Stimulated activated CD4-positive, alpha-beta T cell treated with anti-CD3 and anti-CD28 coated beads, Interleukin-2, amount 100 ng/mL, for 24 hours (primary cell): ENCODE results near the gene MGST3.
"Not testable (repeated sequence)": the region's sequence is repeated elsewhere in the genome, so short reads cannot be mapped to it uniquely, and the experiment has no call there.

Experiments used
- DNase-seq, 2 donors: peaks; one replicate each; pipeline ENCODE4 v3.0.0-alpha.2; 2020

The MGST3 gene

DNA sequence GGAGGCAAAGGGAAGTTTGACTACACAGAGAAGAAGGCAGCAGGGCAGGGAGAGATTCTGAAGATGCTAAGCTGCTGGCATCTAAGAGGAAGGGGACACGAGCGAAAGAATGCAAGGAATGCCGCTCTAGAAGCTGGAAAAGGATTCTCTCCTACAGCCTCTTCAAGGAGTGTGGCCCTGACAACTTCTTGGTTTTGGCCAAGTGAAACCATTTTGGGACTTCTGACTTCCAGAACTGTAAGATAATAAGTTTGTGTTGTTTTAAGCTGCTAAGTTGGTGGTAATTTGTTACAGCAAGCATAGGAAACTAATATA is 28.5 kb downstream of the MGST3 start:
- no peak for DNase-seq

DNA sequence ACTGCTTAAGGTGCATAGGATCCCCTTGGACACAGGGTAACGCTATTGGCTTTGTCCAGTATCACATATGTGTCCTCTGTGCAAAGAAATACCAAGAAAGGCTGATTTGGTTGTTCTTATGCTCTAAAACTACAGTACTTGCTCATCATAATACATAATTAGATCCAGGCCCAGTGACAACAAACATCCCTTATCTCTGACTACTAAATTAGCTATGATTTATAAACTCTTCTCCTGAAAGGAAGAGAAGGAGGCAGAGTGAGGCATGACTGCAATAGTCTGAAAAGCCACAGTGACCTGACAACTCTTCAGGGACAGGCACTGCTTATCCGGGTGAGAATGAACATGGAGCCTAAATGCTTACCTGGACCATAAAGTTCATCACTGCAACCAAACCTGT is 30.7 kb downstream of the MGST3 start:
- DNase-seq, result no peak

DNA sequence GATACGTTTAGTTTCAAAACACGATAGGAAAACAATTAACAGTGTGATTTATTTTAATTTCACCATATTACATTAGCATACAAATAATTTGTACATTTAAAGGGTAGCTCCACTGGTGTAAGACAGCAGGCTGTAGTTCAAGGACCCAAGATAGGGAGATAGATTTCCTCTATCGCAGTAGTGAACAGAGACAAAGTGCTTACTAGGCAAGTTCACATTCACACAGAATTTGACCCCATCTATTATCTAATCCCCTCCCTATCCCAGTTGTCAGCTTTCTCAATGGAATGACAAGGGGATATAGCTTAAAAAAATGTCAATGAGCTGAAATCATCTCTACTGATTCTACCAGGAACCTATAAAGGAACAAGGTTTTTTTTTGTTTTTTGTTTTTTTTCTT is 31.2 kb downstream of the MGST3 start:
- no peak for DNase-seq

DNA sequence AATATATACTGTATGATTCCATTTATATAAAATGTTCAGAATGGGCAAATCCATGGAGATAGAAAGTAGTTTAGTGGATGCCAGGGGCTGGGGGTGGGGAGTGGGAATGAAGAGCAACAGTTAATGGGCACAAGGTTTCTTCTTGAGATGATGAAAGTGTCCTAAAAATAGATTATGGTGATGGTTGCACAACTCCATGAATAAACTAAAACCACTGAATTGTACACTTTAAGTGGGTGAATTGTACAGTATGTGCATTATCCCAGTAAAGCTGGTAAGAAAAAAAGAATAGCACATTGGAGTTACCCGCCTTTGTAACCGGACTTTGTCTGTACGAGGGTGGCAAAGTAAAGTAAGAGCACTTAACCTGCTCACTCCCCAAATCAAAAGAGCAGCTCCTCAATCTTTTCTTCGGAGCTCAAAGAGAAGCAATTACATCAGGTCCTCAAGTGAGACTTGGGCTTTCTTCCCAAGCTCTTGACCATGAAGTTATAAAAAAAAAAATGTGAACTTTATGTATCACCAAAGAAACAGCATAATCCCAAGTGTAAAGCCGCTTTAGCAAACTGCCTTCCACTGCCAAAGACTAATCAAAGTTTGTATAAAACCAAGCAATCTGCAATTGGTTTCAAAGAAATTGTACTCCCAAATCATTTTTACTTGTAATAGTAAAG is 35.3 kb downstream of the MGST3 start:
- no peak for DNase-seq

DNA sequence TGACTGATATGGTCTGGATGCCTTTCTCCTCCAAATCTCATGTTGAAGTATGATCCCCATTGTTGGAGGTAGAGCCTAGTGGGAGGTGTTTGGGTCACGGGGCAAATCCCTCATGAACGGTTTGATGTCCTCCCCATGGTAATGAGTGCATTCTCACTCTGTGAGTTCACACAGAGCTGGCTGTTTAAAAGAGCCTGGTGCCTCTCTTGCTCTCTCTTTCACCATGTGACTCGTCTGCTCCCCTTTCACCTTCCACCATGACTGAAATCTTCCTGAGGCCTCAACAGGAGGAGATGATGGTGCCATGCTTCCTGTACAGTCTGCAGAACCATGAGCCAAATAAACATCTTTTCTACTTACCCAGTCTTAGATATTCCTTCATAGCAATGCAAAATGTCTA is 37.1 kb downstream of the MGST3 start:
- no peak for DNase-seq

DNA sequence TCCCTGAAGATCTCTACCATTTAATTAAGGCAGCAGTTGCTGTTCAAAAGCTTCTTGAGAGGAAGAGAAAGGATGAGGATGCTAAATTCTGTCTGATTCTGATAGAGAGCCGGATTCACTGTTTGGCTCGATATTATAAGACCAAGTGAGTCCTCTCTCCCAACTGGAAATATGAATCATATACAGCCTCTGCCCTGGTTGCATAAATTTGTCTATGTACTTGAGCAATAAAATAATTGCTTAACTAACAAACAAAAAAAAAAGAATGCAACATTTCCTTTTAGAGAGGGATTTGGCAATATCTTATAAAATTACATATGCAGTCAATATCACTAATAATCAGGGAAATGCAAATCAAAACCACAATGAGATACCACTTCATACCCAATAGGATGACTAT is 40.5 kb downstream of the MGST3 start:
- DNase-seq, result no peak

DNA sequence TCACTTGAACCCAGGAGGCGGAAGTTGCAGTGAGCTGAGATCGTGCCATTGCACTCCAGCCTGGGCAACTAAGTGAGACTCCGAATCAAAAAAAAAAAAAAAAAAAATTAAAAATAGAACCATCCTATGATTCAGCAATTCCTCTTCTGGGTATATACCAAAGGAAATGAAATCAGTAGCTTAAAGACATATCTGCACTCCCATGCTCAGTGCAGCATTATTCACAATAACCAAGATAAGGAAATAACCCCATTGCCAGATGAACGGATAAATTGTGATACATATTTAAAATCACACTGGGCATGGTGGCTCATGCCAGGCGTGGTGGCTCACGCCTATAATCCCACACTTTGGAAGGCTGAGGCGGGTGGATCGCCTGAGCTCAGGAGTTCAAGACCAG is 43.6 kb downstream of the MGST3 start:
- DNase-seq, result no peak

DNA sequence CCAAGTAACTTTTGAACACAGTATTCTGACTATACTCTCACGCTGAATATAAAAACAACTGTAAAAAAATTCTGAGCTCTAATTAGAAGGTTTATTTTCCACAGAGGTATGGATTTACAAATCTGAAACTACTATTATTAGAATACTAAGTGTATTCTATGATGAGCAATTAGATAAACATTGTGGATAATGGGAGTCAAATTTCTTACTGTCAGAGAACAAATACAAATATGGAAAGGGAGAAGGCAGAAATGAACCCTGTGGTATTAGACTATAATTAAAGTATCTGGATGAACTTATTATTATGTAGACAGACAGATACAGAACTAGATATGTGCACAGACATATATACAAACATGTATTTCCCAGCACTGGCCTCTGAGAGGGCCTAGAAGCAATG is 44.8 kb downstream of the MGST3 start:
- DNase-seq, result no peak

DNA sequence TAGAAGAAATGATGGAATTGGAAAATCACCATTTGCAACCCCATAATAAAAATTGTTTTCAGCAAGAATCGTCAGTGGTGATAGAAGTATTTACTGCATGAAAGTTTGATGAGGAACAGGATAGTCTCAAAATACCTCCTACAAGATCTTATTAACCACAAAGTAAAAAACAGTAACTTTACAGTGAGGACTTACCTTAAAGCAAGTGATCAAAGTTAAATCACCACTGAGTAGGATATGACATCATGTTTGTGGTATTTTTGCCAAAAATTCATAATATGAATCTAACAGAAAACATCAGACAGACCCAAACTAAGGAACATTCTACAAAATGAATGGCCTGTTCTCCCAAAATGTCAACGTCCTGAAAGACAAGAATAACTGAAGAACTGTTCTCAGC is 47.5 kb downstream of the MGST3 start:
- no peak for DNase-seq

DNA sequence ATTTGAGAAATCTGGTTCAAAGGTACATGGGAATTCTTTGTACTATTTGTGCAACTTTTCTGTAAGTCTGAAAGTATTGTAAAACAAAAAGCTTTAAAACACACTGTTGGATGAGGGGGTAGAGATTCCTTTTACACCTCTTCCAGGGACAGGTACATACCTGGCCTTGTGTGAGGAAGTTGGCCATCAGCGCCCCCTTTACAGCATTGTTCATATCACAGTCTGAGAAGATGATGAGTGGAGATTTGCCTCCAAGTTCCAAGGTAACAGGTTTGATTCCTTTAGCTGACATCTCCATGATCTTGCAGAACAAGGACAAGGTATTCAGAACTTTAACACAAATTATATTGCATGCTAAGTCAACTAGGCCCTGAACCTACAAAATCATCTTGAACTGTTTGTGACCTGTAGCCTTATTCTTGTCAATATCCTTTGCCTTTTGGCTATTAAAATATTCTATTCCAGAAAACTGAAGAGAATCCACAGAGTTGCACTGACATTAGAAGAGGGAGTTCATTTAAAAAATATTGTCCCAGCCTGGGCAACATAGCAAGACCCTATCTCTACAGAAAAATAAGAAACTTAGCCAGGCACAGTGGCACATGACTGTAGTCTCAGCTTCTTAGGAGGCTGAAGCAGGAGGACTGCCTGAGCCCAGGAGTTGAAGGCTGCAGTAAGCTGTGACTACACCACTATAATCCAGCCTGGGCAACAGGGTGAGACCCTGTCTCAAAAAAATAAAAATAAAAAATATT is 48.4 kb downstream of the MGST3 start:
- DNase-seq, result no peak

DNA sequence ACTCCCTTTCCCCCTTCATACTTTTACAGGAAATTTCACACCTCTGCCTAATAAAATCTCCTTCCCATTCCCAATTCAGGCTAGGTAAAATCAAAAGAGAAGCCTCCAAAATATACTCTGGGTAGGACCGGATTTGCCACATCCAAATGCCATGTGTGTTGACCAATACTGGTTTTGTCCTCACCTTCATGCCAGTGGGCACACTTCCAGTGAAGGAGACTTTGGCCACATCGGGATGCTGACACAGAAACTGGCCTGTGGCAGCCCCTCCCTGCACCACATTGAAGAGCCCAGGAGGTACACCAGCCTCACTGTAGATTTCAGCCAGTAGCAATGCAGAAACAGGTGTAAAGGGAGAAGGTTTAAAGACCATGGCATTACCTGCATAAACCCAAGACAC is 49.3 kb downstream of the MGST3 start:
- no peak for DNase-seq

DNA sequence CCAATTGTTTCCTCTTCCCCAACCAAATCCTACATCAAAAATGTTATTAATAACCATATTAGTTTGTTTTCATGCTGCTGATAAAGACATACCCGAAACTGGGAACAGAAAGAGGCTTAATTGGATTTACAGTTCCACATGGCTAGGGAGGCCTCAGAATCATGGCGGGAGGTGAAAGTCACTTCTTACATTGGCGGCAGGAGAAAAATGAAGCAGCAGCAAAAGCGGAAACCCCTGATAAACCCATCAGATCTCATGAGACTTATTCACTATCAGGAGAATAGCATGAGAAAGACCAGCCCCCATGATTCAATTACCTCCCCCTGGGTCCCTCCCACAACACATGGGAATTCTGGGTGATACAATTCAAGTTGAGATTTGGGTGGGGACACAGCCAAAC is 49.7 kb downstream of the MGST3 start:
- DNase-seq, result not testable (repeated sequence)

DNA sequence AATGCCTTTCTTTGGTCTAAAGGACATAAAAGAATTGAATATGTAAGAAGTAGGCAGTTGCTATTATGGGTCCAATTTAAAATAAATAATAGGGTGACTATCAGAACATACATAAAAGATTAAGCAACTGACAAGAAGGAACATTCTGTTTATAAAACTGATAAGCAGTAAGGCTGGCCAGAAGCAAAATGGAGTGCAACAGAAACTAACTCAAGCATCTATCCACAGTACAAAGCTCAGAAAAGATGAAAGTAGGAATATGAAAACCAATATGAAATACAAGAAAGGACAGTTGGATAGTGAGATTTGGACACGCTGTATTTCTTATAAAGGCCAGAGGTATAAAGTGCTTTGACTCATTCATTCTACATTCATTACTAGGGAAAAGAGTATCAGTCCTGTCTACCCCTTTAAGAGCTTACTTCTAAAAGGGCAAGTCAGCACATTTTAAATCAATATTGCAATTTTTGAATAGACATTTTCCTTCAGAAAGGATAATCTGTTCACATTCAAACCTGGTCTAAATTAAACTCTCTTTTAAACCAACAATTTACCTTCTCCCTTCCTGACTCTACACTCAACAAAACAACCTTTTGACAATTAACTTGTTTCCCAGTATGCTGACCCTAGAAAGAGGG is 52.9 kb downstream of the MGST3 start:
- no peak for DNase-seq

DNA sequence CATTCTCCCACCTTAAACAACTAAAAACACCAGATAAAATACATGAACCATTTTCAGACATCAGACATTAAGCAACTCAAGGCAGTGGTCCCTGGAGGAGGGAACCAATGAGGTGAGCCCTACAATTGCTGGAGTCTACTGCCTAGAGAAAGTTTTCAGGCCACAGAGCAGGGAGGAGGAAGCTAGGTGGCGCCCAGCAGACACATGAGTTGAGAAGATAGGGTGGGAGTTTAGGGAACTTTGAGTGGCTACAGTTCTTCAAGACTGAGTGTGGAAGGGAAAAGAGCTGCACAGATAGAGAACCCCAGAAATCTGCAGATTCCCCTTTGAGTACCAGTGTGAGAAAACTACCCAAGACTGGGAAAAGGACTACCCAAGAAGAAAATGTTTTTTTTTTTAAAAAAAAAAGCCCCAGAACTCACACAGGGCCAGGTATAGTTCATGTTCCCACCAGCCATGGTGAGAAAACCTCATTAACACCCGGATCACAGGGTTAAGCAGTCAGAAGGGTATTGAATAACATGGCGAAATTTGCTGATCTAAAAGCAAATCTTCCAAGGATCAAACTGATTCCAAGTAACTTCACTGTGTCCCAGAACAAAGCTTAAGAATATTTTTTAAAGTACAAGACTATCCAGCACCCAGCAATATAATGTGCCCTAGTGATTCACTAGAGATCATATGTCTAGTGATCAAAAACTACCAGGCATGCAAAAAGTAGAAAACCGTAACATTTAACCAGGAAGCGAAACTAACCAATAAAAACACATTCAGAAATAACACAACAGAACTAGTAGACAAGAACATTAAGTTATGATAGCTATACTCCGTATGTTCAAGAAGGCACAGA is 55.3 kb downstream of the MGST3 start:
- no peak for DNase-seq

DNA sequence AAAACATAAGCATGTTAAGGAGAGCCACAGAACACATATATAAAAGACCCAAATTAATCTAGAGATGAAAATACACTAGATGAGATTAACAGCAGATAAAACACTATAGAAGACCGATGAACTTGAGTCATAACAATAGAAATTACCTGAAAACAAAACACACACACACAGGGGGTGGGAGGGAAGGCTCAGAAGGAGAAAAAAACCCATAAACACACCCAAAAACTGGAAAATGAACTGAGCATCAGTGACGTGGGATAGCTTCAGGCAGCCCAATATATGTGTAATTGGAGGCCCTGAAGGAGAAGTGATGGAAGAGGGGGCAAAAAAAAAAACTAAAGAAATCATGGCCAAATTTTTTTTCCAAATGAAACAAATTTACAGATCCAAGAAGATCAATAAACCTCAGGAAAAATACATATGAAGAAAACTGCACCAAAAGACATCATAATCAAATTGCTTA is 56.0 kb downstream of the MGST3 start:
- no peak for DNase-seq

DNA sequence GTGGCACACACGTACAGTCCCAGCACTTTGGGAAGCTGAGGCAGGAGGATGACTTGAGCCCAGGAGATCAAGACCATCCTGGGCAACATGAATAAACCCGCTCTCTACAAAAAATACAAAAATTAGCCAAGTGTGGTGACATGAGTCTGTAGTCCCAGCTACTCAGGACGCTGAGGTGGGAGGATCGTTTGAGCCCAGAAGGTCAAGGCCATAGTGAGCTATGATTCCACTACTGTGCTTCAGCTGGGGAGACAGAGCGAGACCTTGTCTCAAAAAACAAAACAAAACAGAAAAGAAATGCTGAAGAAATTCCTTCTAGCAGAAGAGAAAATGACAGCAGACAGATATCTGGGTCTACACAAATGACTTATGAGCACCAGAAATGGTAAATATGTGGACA is 57.0 kb downstream of the MGST3 start:
- DNase-seq, result no peak

DNA sequence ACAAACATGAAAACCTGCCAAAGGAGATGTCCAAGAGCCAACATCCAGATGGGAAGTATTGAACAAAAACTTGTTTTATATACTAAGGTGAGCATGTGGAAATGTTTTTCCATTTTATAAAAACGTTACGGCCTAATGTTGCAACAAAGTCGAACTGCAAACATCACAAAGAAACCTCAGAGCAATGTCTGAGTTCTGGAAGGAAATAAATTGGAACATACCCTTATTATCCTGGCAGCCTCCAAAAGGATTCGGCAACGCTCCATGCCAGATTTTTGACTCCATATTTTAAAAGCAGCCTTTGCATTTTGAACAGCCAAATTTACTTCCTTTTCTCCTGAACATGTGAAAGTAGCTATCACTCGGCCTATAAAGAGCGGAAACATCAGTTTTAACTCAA is 64.0 kb downstream of the MGST3 start:
- no peak for DNase-seq

DNA sequence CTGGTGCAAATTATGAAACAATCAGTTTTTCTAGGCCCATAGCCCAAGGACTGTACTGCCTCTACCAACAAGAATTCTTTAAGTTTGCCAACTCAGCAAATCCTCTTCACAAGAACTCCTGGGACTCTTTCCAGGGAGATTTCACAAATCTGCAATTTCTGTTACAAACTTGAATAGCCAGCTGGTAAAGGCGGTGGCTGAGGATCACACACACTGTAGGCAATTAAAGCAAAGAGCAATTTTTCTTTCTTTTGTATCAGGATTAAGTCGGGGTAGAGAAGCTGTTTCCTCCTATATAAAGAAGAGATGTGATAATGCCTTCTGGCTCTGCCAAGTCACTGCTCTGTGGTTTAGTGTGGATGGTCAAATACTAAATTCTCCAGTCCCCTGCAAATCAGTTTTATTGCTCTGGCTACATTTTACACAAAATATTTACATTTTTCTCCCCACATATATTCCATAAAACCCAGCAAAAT is 65.6 kb downstream of the MGST3 start:
- DNase-seq, result no peak

DNA sequence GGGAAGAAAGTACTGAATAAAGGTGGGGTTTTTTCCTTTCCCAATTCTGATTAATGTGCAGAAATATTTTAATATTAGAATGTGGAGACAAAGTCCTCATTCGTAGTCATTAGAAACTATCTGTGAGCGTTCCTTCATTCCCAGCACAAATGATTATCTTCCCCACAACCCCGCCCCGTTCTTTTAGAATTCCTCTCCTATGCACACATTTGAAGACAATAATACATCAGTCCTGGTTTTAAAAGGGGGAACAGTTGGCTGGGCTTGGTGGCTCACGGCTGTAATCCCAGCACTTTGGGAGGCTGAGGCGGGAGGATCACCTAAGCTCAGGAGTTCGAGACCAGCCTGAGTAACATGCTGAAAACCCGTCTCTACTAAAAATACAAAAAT is 66.5 kb downstream of the MGST3 start:
- no peak for DNase-seq

DNA sequence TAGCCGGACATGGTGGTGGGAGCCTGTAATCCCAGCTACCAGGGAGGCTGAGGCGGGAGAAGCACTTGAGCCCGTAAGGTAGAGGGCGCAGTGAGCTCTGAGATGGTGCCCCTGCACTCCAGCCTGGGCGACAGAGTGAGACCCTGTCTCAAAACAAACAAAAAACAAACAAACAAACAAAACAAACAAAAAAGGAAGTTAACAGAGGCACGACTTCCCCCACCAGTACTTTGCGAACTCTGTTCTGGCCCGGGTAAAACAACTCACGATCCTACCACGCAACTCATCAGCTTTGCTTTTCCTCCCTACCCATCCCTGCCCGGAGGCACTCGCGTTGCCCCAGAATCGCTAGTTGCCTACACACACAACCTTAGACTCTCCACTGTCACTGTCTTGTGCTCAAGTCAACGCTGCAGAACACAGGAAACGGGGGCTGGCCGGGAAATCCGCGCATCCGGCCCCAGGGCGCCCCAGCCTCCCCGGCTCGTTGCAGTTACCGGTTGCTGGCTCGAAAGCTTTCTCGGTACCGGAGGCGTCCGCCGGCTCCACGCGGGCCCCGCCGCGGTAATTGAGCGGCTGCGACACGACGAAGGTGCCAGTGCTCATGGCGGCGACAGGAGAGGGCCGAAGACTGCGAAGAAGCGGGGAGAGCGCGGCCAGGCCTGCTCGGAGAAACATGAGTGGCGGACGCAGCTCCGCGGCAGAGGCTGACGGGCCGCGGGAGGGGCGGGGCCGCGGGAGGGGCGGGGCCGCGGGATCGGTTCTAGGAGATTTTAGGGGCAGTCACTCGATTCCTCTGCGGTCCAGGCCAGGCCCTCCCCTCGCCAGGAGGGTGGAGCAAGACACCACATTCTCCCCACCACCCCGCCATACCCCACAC is 67.1 kb downstream of the MGST3 start, which contains the start of gene ALDH9A1:
Gene ALDH9A1 (minus strand): TSS at position 682 of the 880 bp plus-strand sequence. CDS start 4 bp downstream, at position 678.
- peak; percentile 90 to 94 for DNase-seq

DNA sequence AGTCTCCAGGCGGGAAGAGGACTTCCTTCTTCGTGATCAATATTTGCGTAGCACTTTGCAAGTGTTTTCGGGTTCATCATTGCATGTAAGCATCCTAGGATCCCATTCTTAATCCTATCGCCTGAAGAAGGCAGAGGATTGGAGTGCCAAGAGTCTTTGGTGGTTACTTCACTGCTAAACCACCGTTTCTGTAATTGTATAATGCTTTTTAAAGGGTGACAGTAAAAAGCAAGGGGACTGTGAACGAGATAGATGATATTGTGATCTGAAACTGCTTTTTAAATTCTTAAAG is 67.7 kb downstream of the MGST3 start:
- DNase-seq, result no peak

DNA sequence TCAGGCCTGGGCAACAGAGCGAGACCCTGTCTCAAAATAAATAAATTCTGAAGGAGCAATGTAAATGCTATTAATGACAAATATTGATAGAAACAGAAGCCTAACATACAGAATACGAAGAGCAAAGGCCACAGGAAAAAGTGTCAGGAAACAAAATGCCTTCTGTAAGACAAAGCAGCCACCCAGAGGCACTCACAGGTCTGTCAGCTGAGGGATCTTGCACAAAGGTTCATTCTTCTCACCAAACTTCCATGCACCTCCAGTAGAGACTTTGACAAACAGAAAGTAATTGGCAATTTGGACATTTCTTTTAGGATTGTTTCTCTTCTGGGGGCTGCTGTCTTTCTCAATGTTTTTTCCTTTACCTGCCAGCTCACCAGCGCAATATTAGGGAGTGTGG is 68.5 kb downstream of the MGST3 start:
- no peak for DNase-seq
